Mesodermal cell (in vitro differentiated cells): ENCODE measurements around the gene KRTAP4-12. TPM values are rescaled to one million over a fixed set of nuclear protein-coding genes. Genes with fewer than 3 reads are reported as not detected.
A peak's percentile ranks its signal among the peaks of the same experiment; 100 is the strongest.
"Not testable (repeated sequence)": the region's sequence is repeated elsewhere in the genome, so short reads cannot be mapped to it uniquely, and the experiment has no call there.

Experiments
- H3K27ac ChIP-seq: 2 replicates; pipeline ENCODE4 v1.7.0; 2013; ENCODE audit warnings: mild to moderate bottlenecking, low read depth, low read length, moderate library complexity; ENCODE audit not compliant: severe bottlenecking
- H3K36me3 ChIP-seq: 2 replicates; pipeline ENCODE4 v1.7.1; 2013; ENCODE audit warnings: mild to moderate bottlenecking, low read length, moderate library complexity; ENCODE audit not compliant: control insufficient read depth, insufficient read depth
- H3K4me1 ChIP-seq: one replicate; pipeline ENCODE4 v1.7.1; 2013; ENCODE audit warnings: mild to moderate bottlenecking, low read length; ENCODE audit not compliant: insufficient read depth, control insufficient read depth, poor library complexity, severe bottlenecking
- H3K4me3 ChIP-seq: 2 replicates; pipeline ENCODE4 v1.7.0; 2013; ENCODE audit warnings: low read length, control low read depth, mild to moderate bottlenecking; ENCODE audit not compliant: insufficient read depth, poor library complexity, severe bottlenecking; ENCODE audit errors: extremely low read depth
- H3K9me3 ChIP-seq: 2 replicates; pipeline ENCODE4 v1.7.1; 2013; ENCODE audit warnings: mild to moderate bottlenecking, low read length, moderate library complexity; ENCODE audit not compliant: control insufficient read depth
- WGBS, 2 experiments: methylation state at CpG; one replicate each; pipeline ENCODE4 v1.1.5; 2013; ENCODE audit warnings: missing lambda C conversion rate in 2 of 2; ENCODE audit not compliant: insufficient coverage in 2 of 2; 5-methylcytosine and 5-hydroxymethylcytosine counted together
- polyA plus RNA-seq, 2 experiments: library from polyadenylated mRNA; stranded (reverse); fragments of 50-300 nt; gene quantifications; one replicate each; pipeline ENCODE4 v1.2.3, GENCODE V29; 2013

Gene KRTAP4-12
- not detected for polyA plus RNA-seq (2013, experiment 1 of 2)
- polyA plus RNA-seq (2013, experiment 2 of 2), result not detected

- not testable (repeated sequence) for H3K4me1 ChIP-seq, H3K4me3 ChIP-seq, H3K27ac ChIP-seq, H3K9me3 ChIP-seq, H3K36me3 ChIP-seq
- WGBS, 2 experiments, result 64 to 80% methylated on average over 2 to 3 of the region's 3 CpGs
Observed at GRCh38 chr17:41123991-41124371, at the start of gene KRTAP4-12. TSS of gene KRTAP4-12 (minus strand) at chr17:41124182. CDS start at chr17:41124122, 60 bp downstream.

- no peak overlapping the region for H3K4me3 ChIP-seq
- H3K9me3 ChIP-seq, result no peaks in the 10 kb centered on the region
- WGBS, 2 experiments, result 67 to 89% methylated on average over 1 of the region's 2 CpGs
- no peaks in the 10 kb centered on the region for H3K36me3 ChIP-seq
- H3K27ac ChIP-seq, result no peak overlapping the region
- no peaks in the 10 kb centered on the region for H3K4me1 ChIP-seq
Observed at GRCh38 chr17:41171886-41172285, 47.9 kb upstream of the KRTAP4-12 start.

GRCh38 chr17:41168121-41168520 lies 44.1 kb upstream of the KRTAP4-12 start, which contains the start of gene KRTAP4-3:
TSS of gene KRTAP4-3 (minus strand) at chr17:41168221. CDS start at chr17:41168172, 49 bp downstream.
- WGBS, 2 experiments, result 17% methylated on average over 1 of the region's 1 CpG; no CpG with 5 or more reads in 1 of the 2 experiments
- no peaks in the 10 kb centered on the region for H3K4me1 ChIP-seq
- H3K9me3 ChIP-seq, result no peaks in the 10 kb centered on the region
- no peaks in the 10 kb centered on the region for H3K36me3 ChIP-seq
- H3K4me3 ChIP-seq, result no peak within 1 kb of the TSS
- no peak within 1 kb of the TSS for H3K27ac ChIP-seq

- Histone ChIP-seq H3K4me3 (no peak overlapping the region), H3K9me3 (no peaks in the 10 kb centered on the region), H3K4me1 (no peaks in the 10 kb centered on the region), H3K27ac (no peak overlapping the region), H3K36me3 (no peaks in the 10 kb centered on the region)
- 69 to 91% methylated on average over 5 to 7 of the region's 7 CpGs for WGBS, 2 experiments
Observed at GRCh38 chr17:41167561-41167960, 43.6 kb upstream of the KRTAP4-12 start.

GRCh38 chr17:41163828-41164227 lies 39.8 kb upstream of the KRTAP4-12 start:
- H3K4me3 ChIP-seq, result no peak overlapping the region
- no peak overlapping the region for H3K27ac ChIP-seq
- 81 to 90% methylated on average over 4 to 5 of the region's 7 CpGs for WGBS, 2 experiments
- no peaks in the 10 kb centered on the region for H3K36me3 ChIP-seq
- H3K9me3 ChIP-seq, result no peaks in the 10 kb centered on the region
- no peaks in the 10 kb centered on the region for H3K4me1 ChIP-seq

GRCh38 chr17:41160648-41161047 lies 36.7 kb upstream of the KRTAP4-12 start, which contains the start of gene KRTAP4-4:
TSS of gene KRTAP4-4 (minus strand) at chr17:41160748. CDS start at chr17:41160691, 57 bp downstream.
- H3K4me3 ChIP-seq, result no peak within 1 kb of the TSS
- no peak within 1 kb of the TSS for H3K27ac ChIP-seq
- no peaks in the 10 kb centered on the region for H3K4me1 ChIP-seq
- no peaks in the 10 kb centered on the region for H3K9me3 ChIP-seq
- no peaks in the 10 kb centered on the region for H3K36me3 ChIP-seq
- WGBS, 2 experiments, result 100% methylated on average over 1 of the region's 1 CpG; no CpG with 5 or more reads in 1 of the 2 experiments

- not testable (repeated sequence) for H3K27ac ChIP-seq, H3K4me1 ChIP-seq, H3K4me3 ChIP-seq, H3K36me3 ChIP-seq, H3K9me3 ChIP-seq
- 82 to 85% methylated on average over 1 to 2 of the region's 3 CpGs for WGBS, 2 experiments
Observed at GRCh38 chr17:41160190-41160589, 36.2 kb upstream of the KRTAP4-12 start.

GRCh38 chr17:41153856-41154255 lies 29.9 kb upstream of the KRTAP4-12 start:
- WGBS, 2 experiments, result 67 to 80% methylated on average over 1 of the region's 2 CpGs
- peak overlapping the region; percentile 43 for H3K27ac ChIP-seq
- no peaks in the 10 kb centered on the region for H3K9me3 ChIP-seq
- no peaks in the 10 kb centered on the region for H3K4me1 ChIP-seq
- no peaks in the 10 kb centered on the region for H3K36me3 ChIP-seq
- no peak overlapping the region for H3K4me3 ChIP-seq

- Histone ChIP-seq H3K4me1 (no peaks in the 10 kb centered on the region), H3K4me3 (no peak overlapping the region), H3K36me3 (no peaks in the 10 kb centered on the region), H3K27ac (no peak overlapping the region), H3K9me3 (no peaks in the 10 kb centered on the region)
- no CpG with 5 or more reads among the region's 2 CpGs for WGBS, 2 experiments
Observed at GRCh38 chr17:41151525-41151924, 27.5 kb upstream of the KRTAP4-12 start.

- 80 to 92% methylated on average over 3 of the region's 4 CpGs for WGBS, 2 experiments
Observed at GRCh38 chr17:41150026-41150425, 26.0 kb upstream of the KRTAP4-12 start.

GRCh38 chr17:41149652-41149985 lies 25.6 kb upstream of the KRTAP4-12 start, which contains the start of gene KRTAP4-5:
TSS of gene KRTAP4-5 (minus strand) at chr17:41149825. CDS start at chr17:41149767, 58 bp downstream.
- WGBS, 2 experiments, result 60 to 86% methylated on average over 1 to 2 of the region's 2 CpGs
- no peak within 1 kb of the TSS for H3K27ac ChIP-seq
- H3K9me3 ChIP-seq, result no peaks in the 10 kb centered on the region
- no peaks in the 10 kb centered on the region for H3K4me1 ChIP-seq
- H3K36me3 ChIP-seq, result no peaks in the 10 kb centered on the region
- no peak within 1 kb of the TSS for H3K4me3 ChIP-seq

More at GRCh38 chr17:41150026-41150425, 26.0 kb upstream of the KRTAP4-12 start:
- no peak overlapping the region for H3K27ac ChIP-seq
- H3K36me3 ChIP-seq, result no peaks in the 10 kb centered on the region
- no peak overlapping the region for H3K4me3 ChIP-seq
- H3K4me1 ChIP-seq, result no peaks in the 10 kb centered on the region
- no peaks in the 10 kb centered on the region for H3K9me3 ChIP-seq
